DND-41 (cell line): Measurements from ENCODE around the gene PPP1R14C.

ENCODE experiments used
- CTCF ChIP-seq: IDR thresholded peaks from 2 replicates; pipeline ENCODE4 v1.5.1; 2012; ENCODE audit warnings: borderline replicate concordance, low read length, moderate library complexity, mild to moderate bottlenecking; ENCODE audit not compliant: poor library complexity, severe bottlenecking; ENCODE audit errors: extremely low read depth
- EZH2 ChIP-seq: IDR thresholded peaks from 3 replicates; pipeline ENCODE4 v1.6.1; 2012; ENCODE audit warnings: borderline replicate concordance, low read depth, mild to moderate bottlenecking, moderate library complexity, low read length, inconsistent platforms; ENCODE audit not compliant: severe bottlenecking

DNA sequence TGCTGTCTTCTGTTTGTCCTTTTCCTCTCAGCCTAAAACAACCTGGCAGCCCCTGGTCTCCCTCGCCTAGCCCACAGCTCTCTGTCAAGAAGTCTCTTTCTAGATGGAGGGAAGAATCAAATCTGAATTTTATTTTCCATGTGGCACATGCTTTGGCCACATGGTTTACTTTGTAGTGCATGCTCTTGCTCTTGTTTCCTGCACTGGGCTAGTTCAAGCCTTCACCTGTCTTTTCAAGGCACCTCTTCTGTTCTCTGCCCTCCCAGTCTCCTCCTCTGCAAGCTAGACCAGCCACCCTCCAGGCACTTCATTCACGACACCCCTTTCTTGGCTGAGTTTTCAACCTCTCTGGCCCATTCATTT is 7.6 kb downstream of the PPP1R14C start:
- no peak for TF ChIP-seq EZH2
- TF ChIP-seq CTCF: no peak
